PFSK-1 (cell line): ENCODE data around the gene MSI2.

Experiments used
- POLR2AphosphoS5 ChIP-seq: IDR thresholded peaks from 2 replicates; pipeline ENCODE4 v1.6.1; 2012; ENCODE audit warnings: low read depth, mild to moderate bottlenecking, control low read depth, low read length, moderate library complexity
- TAF1 ChIP-seq: IDR thresholded peaks from 2 replicates; pipeline ENCODE4 v1.6.1; 2012; ENCODE audit warnings: low read length, control low read depth, borderline replicate concordance; ENCODE audit not compliant: insufficient read depth
- TF ChIP-seq, protein P1 (sequence below), 2 experiments: IDR thresholded peaks; 2 replicates each; pipeline versions ENCODE4 v1.6.1 to v1.8.0; 2011 to 2012; ENCODE audit warnings: low read depth in 2 of 2, low read length in 2 of 2, control low read depth in 1 of 2, inconsistent platforms in 1 of 2, mild to moderate bottlenecking in 1 of 2, moderate library complexity in 1 of 2; ENCODE audit not compliant: insufficient read depth in 1 of 2

DNA sequence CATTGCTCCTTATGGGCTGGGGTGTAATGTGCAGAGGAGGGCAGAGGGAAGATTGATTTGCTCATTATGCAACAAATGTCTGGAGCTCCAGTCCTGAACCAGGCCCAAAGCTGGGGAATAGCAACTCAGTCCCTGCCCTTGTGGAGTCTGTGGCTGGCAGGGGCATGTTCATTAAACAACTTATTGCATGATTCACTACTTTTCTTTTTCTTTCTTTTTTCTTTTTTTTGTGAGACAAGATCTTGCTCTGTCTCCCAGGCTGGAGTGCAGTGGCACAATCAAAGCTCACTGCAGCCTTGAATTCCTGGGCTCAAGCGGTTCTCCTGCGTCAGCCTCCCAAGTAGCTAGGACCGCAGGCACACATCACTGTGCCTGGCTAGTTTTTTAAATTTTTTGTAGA, 23.1 kb downstream of the MSI2 start:
- TF ChIP-seq POLR2AphosphoS5, result no peak
- no peak for TF ChIP-seq TAF1
- TF ChIP-seq, protein P1, sequence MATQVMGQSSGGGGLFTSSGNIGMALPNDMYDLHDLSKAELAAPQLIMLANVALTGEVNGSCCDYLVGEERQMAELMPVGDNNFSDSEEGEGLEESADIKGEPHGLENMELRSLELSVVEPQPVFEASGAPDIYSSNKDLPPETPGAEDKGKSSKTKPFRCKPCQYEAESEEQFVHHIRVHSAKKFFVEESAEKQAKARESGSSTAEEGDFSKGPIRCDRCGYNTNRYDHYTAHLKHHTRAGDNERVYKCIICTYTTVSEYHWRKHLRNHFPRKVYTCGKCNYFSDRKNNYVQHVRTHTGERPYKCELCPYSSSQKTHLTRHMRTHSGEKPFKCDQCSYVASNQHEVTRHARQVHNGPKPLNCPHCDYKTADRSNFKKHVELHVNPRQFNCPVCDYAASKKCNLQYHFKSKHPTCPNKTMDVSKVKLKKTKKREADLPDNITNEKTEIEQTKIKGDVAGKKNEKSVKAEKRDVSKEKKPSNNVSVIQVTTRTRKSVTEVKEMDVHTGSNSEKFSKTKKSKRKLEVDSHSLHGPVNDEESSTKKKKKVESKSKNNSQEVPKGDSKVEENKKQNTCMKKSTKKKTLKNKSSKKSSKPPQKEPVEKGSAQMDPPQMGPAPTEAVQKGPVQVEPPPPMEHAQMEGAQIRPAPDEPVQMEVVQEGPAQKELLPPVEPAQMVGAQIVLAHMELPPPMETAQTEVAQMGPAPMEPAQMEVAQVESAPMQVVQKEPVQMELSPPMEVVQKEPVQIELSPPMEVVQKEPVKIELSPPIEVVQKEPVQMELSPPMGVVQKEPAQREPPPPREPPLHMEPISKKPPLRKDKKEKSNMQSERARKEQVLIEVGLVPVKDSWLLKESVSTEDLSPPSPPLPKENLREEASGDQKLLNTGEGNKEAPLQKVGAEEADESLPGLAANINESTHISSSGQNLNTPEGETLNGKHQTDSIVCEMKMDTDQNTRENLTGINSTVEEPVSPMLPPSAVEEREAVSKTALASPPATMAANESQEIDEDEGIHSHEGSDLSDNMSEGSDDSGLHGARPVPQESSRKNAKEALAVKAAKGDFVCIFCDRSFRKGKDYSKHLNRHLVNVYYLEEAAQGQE (IDR thresholded peaks at IDR 0.05; ENCODE audit: insufficient read depth in 1 of 2, low read depth in 2 of 2, low read length in 2 of 2), result no peak
